Endodermal cell (in vitro differentiated cells): Measurements from ENCODE around the gene PAWR. TPM values are rescaled to one million over a fixed set of nuclear protein-coding genes. Genes with fewer than 3 reads are reported as not detected.
A peak's percentile ranks its signal among the peaks of the same experiment; 100 is the strongest.

ENCODE experiments used
- DNase-seq: peaks from one replicate; pipeline ENCODE4 v3.0.0-alpha.2; 2017
- H3K27ac ChIP-seq: 2 replicates; pipeline ENCODE4 v1.5.1; 2013; ENCODE audit warnings: mild to moderate bottlenecking, low read depth, low read length, moderate library complexity
- H3K27me3 ChIP-seq: 2 replicates; pipeline ENCODE4 v1.6.1; 2013; ENCODE audit warnings: mild to moderate bottlenecking, low read length, moderate library complexity; ENCODE audit not compliant: insufficient read depth, control insufficient read depth, poor library complexity, severe bottlenecking
- H3K36me3 ChIP-seq: 2 replicates; pipeline ENCODE4 v1.7.0; 2013; ENCODE audit warnings: mild to moderate bottlenecking, low read length, moderate library complexity; ENCODE audit not compliant: control insufficient read depth, insufficient read depth
- H3K4me1 ChIP-seq: one replicate; pipeline ENCODE4 v1.7.0; 2013; ENCODE audit warnings: low read length; ENCODE audit not compliant: control insufficient read depth, insufficient read depth
- H3K4me3 ChIP-seq: 2 replicates; pipeline ENCODE4 v1.5.1; 2013; ENCODE audit warnings: mild to moderate bottlenecking, low read length, moderate library complexity
- H3K9ac ChIP-seq: 2 replicates; pipeline ENCODE4 v1.6.1; 2013; ENCODE audit warnings: mild to moderate bottlenecking, low read length, moderate library complexity; ENCODE audit not compliant: poor library complexity, severe bottlenecking; ENCODE audit errors: extremely low read depth
- H3K9me3 ChIP-seq: 2 replicates; pipeline ENCODE4 v1.6.1; 2013; ENCODE audit warnings: mild to moderate bottlenecking, low read length, moderate library complexity; ENCODE audit not compliant: control insufficient read depth
- H3K27ac Mint-ChIP-seq: 2 replicates; pipeline ENCODE4 v1.8.0; 2020; ENCODE audit warnings: mixed read lengths
- H3K27me3 Mint-ChIP-seq: 2 replicates; pipeline ENCODE4 v1.8.0; 2021; ENCODE audit warnings: mild to moderate bottlenecking, mixed read lengths; ENCODE audit not compliant: insufficient read depth
- H3K36me3 Mint-ChIP-seq: 2 replicates; pipeline ENCODE4 v1.8.0; 2020; ENCODE audit warnings: low read depth, mixed read lengths
- H3K4me1 Mint-ChIP-seq: 2 replicates; pipeline ENCODE4 v1.8.0; 2020; ENCODE audit warnings: mixed read lengths
- H3K4me3 Mint-ChIP-seq: 2 replicates; pipeline ENCODE4 v1.8.0; 2020; ENCODE audit warnings: mild to moderate bottlenecking, moderate library complexity, mixed read lengths
- H3K9me3 Mint-ChIP-seq: 2 replicates; pipeline ENCODE4 v1.8.0; 2020; ENCODE audit warnings: mild to moderate bottlenecking, mixed read lengths
- WGBS, 2 experiments: methylation state at CpG; one replicate each; pipeline versions ENCODE4 v1.1.5 to v1.1.7; 2013; ENCODE audit warnings: missing lambda C conversion rate in 2 of 2, mixed read lengths in 1 of 2; ENCODE audit not compliant: insufficient coverage in 1 of 2, insufficient read length in 1 of 2; 5-methylcytosine and 5-hydroxymethylcytosine counted together
- total RNA-seq, 2 donors: library from RNA; stranded (reverse); fragmentation: NEBNext Ultra II Directional in 1 of 2; extraction: Animal tissue kit (Norgen Biotek cat#: 25700) in 1 of 2; gene quantifications; 2 replicates in 1 of 2; 3 replicates in 1 of 2; pipeline ENCODE4 v1.2.1, GENCODE V29; 2021
- TF ChIP-seq, protein P1 (sequence below): fragments of 200-600 bp; sonication (generic); conservative IDR thresholded peaks from 2 replicates; pipeline ENCODE4 v1.5.0; 2021; ENCODE audit warnings: antibody characterized with exemption, mild to moderate bottlenecking

The PAWR gene
- total RNA-seq, 2 donors from 2014 or later, result 128 to 147 TPM

DNA sequence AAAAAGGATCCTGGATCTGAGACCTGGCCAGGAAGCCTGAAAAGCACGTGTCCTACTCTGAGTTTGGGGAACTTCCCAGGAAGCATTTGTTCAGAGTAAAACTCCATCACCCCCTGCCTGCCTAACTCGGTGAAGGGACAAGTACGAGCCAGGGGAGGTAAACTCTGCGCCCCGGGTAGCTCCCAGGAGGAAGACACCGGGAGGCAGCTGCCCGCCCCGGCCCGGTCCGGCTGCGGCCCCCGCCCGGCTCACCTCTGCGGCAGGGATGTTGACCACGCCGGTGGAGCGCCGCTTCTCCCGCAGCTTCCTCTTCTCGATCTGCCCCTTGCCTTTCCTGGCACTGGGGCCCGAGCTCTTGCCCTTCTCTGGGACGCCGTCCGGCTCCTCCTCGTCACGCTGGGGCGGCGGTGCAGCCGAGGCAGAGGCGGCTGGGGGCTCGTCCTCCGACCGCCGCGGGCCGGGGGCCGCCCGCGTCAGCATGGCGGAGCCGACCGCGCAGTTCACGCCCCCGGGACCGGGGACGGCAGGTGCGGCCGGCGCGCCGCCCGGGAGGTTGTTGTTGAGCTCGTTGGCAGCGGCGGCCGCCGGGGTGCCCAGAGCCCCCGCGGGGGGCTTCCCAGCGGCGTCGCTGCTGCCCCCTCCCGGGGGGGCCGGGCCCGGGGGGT, 1.2 kb downstream of the PAWR start:
- H3K36me3 ChIP-seq, result no peaks in the 10 kb centered on the region
- Mint-ChIP-seq H3K4me3 (peak overlapping the region; percentile 69), H3K4me1 (peaks cover 44% of the 10 kb centered on the region), H3K27ac (peak overlapping the region; percentile 95), H3K36me3 (peaks cover 2% of the 10 kb centered on the region), H3K9me3 (no peaks in the 10 kb centered on the region), H3K27me3 (no peaks in the 10 kb centered on the region)
- H3K9ac ChIP-seq, result peak overlapping the region; percentile 35
- no peaks in the 10 kb centered on the region for H3K27me3 ChIP-seq
- H3K4me3 ChIP-seq, result peak overlapping the region; percentile 81
- H3K4me1 ChIP-seq, result no peaks in the 10 kb centered on the region
- DNase-seq, result peak; percentile 87
- peak overlapping the region; percentile 47 for H3K27ac ChIP-seq
- TF ChIP-seq, protein P1, sequence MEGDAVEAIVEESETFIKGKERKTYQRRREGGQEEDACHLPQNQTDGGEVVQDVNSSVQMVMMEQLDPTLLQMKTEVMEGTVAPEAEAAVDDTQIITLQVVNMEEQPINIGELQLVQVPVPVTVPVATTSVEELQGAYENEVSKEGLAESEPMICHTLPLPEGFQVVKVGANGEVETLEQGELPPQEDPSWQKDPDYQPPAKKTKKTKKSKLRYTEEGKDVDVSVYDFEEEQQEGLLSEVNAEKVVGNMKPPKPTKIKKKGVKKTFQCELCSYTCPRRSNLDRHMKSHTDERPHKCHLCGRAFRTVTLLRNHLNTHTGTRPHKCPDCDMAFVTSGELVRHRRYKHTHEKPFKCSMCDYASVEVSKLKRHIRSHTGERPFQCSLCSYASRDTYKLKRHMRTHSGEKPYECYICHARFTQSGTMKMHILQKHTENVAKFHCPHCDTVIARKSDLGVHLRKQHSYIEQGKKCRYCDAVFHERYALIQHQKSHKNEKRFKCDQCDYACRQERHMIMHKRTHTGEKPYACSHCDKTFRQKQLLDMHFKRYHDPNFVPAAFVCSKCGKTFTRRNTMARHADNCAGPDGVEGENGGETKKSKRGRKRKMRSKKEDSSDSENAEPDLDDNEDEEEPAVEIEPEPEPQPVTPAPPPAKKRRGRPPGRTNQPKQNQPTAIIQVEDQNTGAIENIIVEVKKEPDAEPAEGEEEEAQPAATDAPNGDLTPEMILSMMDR, result no peak
- H3K9me3 ChIP-seq, result no peaks in the 10 kb centered on the region
- WGBS, 2 experiments, result 0% methylated on average over 13 to 66 of the region's 66 CpGs

DNA sequence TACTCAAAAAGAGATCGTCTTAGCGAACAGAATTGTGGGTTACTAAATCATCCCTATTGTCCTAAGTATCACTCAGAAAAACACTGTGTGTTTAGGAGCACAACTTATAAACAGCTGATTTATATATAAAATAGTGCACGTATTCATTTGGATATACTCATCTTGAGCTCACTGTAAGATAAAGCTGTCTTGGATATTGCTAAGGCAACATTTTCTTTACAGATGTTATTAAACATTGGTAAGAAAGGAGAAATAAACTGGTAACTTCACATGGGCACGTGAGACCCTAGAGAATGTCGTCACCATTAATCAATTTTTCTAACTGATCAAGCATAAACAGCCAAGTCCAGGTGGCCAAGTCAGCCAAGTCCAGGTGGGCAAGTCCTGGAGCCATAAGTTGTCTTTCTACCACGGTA, 1.7 kb downstream of the PAWR start:
- Histone ChIP-seq H3K9me3 (no peaks in the 10 kb centered on the region), H3K9ac (peak overlapping the region; percentile 35), H3K4me3 (peak overlapping the region; percentile 81), H3K4me1 (no peaks in the 10 kb centered on the region), H3K27me3 (no peaks in the 10 kb centered on the region), H3K27ac (no peak overlapping the region), H3K36me3 (no peaks in the 10 kb centered on the region)
- Mint-ChIP-seq H3K9me3 (no peaks in the 10 kb centered on the region), H3K27ac (peak overlapping the region; percentile 83), H3K27me3 (no peaks in the 10 kb centered on the region), H3K4me1 (peaks cover 44% of the 10 kb centered on the region), H3K36me3 (peaks cover 2% of the 10 kb centered on the region), H3K4me3 (peak overlapping the region; percentile 69)
- 0 to 2% methylated on average over 1 to 5 of the region's 6 CpGs for WGBS, 2 experiments
- TF ChIP-seq, protein P1, result no peak
- DNase-seq, result no peak

DNA sequence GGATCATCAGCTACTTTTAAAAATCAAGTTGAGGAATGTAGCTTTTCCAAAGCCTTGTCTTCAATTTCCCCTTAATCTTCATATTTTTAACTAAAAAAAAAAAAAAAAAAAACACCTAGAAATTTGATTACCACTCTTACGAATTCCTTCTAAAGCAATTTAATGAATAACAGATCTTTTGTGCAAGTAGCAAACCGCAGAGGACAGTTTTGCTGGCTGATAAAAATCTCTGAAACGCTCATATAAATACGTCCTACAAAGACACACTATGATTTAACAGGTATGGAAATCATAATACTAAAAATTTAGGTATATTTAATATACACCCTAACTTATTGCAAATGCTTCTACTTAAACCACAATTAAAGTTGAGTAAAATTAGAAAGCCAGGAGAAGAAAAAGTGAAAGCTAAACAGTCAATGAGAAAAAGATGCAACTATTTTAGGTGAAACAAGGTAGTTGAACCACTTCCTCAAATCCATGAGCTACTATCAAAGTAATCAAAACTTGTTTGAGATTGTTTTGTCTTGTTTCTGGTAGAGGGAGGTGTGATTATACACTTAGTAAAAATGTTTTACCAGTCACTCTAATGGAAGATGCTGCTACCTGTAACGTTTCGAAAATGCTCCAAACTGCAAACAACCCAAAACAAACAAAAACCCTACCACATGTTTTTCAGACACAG, 2.2 kb downstream of the PAWR start:
- Histone ChIP-seq H3K9me3 (no peaks in the 10 kb centered on the region), H3K27me3 (no peaks in the 10 kb centered on the region), H3K9ac (peak overlapping the region; percentile 35), H3K27ac (no peak overlapping the region), H3K4me1 (no peaks in the 10 kb centered on the region), H3K4me3 (peak overlapping the region; percentile 81), H3K36me3 (no peaks in the 10 kb centered on the region)
- H3K4me3 Mint-ChIP-seq, result peak overlapping the region; percentile 69
- H3K9me3 Mint-ChIP-seq, result no peaks in the 10 kb centered on the region
- 12% methylated on average over 6 of the region's 6 CpGs; no CpG with 5 or more reads in 1 of the 2 experiments for WGBS, 2 experiments
- DNase-seq, result no peak
- peaks cover 45% of the 10 kb centered on the region for H3K4me1 Mint-ChIP-seq
- H3K36me3 Mint-ChIP-seq, result peaks cover 2% of the 10 kb centered on the region
- no peaks in the 10 kb centered on the region for H3K27me3 Mint-ChIP-seq
- peak overlapping the region; percentile 83 for H3K27ac Mint-ChIP-seq
- TF ChIP-seq, protein P1, result no peak
